ENCODE results near the gene TOR3A.
"Not testable (repeated sequence)": the region's sequence is repeated elsewhere in the genome, so short reads cannot be mapped to it uniquely, and the experiment has no call there.

- TF ChIP-seq, protein P1, sequence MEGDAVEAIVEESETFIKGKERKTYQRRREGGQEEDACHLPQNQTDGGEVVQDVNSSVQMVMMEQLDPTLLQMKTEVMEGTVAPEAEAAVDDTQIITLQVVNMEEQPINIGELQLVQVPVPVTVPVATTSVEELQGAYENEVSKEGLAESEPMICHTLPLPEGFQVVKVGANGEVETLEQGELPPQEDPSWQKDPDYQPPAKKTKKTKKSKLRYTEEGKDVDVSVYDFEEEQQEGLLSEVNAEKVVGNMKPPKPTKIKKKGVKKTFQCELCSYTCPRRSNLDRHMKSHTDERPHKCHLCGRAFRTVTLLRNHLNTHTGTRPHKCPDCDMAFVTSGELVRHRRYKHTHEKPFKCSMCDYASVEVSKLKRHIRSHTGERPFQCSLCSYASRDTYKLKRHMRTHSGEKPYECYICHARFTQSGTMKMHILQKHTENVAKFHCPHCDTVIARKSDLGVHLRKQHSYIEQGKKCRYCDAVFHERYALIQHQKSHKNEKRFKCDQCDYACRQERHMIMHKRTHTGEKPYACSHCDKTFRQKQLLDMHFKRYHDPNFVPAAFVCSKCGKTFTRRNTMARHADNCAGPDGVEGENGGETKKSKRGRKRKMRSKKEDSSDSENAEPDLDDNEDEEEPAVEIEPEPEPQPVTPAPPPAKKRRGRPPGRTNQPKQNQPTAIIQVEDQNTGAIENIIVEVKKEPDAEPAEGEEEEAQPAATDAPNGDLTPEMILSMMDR (IDR thresholded peaks at IDR 0.05): not testable (repeated sequence)
- not testable (repeated sequence) for TF ChIP-seq POLR2A (IDR thresholded peaks at IDR 0.05)
Observed at GRCh38 chr1:179135707-179136106, 53.8 kb downstream of the TOR3A start.
